ENCODE results near the gene NPAS3. TPM values are rescaled to one million over a fixed set of nuclear protein-coding genes. Genes with fewer than 3 reads are reported as not detected.

The NPAS3 gene
- total and polyA plus RNA-seq, 11 donors = 0.15 to 3.4 (median 0.92) TPM

GRCh38 chr14:33347796-33348195 lies 409.1 kb downstream of the NPAS3 start:
- intact Hi-C loops (cut with DNase I) = no loop called here
- TF ChIP-seq, protein P1, sequence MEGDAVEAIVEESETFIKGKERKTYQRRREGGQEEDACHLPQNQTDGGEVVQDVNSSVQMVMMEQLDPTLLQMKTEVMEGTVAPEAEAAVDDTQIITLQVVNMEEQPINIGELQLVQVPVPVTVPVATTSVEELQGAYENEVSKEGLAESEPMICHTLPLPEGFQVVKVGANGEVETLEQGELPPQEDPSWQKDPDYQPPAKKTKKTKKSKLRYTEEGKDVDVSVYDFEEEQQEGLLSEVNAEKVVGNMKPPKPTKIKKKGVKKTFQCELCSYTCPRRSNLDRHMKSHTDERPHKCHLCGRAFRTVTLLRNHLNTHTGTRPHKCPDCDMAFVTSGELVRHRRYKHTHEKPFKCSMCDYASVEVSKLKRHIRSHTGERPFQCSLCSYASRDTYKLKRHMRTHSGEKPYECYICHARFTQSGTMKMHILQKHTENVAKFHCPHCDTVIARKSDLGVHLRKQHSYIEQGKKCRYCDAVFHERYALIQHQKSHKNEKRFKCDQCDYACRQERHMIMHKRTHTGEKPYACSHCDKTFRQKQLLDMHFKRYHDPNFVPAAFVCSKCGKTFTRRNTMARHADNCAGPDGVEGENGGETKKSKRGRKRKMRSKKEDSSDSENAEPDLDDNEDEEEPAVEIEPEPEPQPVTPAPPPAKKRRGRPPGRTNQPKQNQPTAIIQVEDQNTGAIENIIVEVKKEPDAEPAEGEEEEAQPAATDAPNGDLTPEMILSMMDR (IDR thresholded peaks at IDR 0.05) = no peak
- TF ChIP-seq POLR2A (IDR thresholded peaks at IDR 0.05) = no peak
- Histone ChIP-seq H3K4me3 (no peak overlapping the region), H3K9me3 (no peaks in the 10 kb centered on the region), H3K4me1 (no peaks in the 10 kb centered on the region), H3K27me3 (no peaks in the 10 kb centered on the region), H3K27ac (no peak overlapping the region), H3K36me3 (no peaks in the 10 kb centered on the region)
- ATAC-seq = no peak
- no peak for DNase-seq
- WGBS, 4 donors = 90 to 94% (median 93%) methylated on average over 1 of the region's 1 CpG

DNA sequence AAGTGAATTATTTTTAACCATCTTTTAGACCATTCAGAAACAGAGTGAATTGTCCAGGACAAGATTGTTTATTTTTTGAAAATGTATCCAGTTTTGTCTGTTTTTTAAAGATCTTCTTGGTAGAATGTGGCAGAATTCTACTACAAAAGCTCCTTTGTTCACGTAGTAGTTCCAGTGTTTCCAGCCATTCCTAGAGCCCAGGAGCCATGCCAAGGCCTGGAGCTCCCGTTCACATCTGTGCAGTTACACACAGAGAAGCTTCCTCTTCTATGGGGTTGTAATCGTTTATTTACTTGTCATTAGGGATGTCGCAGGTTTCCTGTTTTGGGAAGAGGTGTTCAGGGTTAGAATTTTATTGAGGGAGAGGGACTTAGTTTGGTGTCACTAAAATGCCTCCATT lies 409.8 kb downstream of the NPAS3 start:
- Histone ChIP-seq H3K27me3 (no peaks in the 10 kb centered on the region), H3K9me3 (no peaks in the 10 kb centered on the region), H3K36me3 (no peaks in the 10 kb centered on the region), H3K4me1 (no peaks in the 10 kb centered on the region), H3K4me3 (no peak overlapping the region), H3K27ac (no peak overlapping the region)
- no peak for DNase-seq
- ATAC-seq = no peak
- WGBS, 4 donors = 63 to 74% (median 70%) methylated on average over 4 of the region's 4 CpGs
- TF ChIP-seq, protein P1 (IDR thresholded peaks at IDR 0.05) = no peak
- no peak for TF ChIP-seq POLR2A (IDR thresholded peaks at IDR 0.05)
- intact Hi-C loops (cut with DNase I) = no loop called here

- no peak overlapping the region for H3K4me3 ChIP-seq
- no peaks in the 10 kb centered on the region for H3K4me1 ChIP-seq
- no peaks in the 10 kb centered on the region for H3K9me3 ChIP-seq
- intact Hi-C loops (cut with DNase I) = no loop called here
- no peak overlapping the region for H3K27ac ChIP-seq
- TF ChIP-seq, protein P1 (IDR thresholded peaks at IDR 0.05) = no peak
- TF ChIP-seq POLR2A (IDR thresholded peaks at IDR 0.05) = no peak
- ATAC-seq (no peak), DNase-seq (no peak)
- no peaks in the 10 kb centered on the region for H3K36me3 ChIP-seq
- no peaks in the 10 kb centered on the region for H3K27me3 ChIP-seq
- 68 to 72% (median 69%) methylated on average over 10 of the region's 10 CpGs for WGBS, 4 donors
Measured at GRCh38 chr14:33349871-33350270, 411.2 kb downstream of the NPAS3 start.

GRCh38 chr14:33350366-33350990 lies 411.8 kb downstream of the NPAS3 start:
- H3K36me3 ChIP-seq = no peaks in the 10 kb centered on the region
- DNase-seq (no peak), ATAC-seq (no peak)
- no peaks in the 10 kb centered on the region for H3K4me1 ChIP-seq
- TF ChIP-seq, protein P1 (IDR thresholded peaks at IDR 0.05) = no peak
- no peak for TF ChIP-seq POLR2A (IDR thresholded peaks at IDR 0.05)
- intact Hi-C loops (cut with DNase I) = no loop called here
- no peak overlapping the region for H3K27ac ChIP-seq
- no peaks in the 10 kb centered on the region for H3K27me3 ChIP-seq
- H3K4me3 ChIP-seq = no peak overlapping the region
- H3K9me3 ChIP-seq = no peaks in the 10 kb centered on the region
- 88 to 94% (median 92%) methylated on average over 10 of the region's 10 CpGs for WGBS, 4 donors
